Measurements from ENCODE around the gene AKT1S1. TPM values are rescaled to one million over a fixed set of nuclear protein-coding genes. Genes with fewer than 3 reads are reported as not detected.

AKT1S1 gene
- total and polyA plus RNA-seq, 2 of the 13 experiments (the other 11 are each of a cell fraction or from before 2014, with no cell fraction given) = 13.5 to 27.8 TPM

DNA sequence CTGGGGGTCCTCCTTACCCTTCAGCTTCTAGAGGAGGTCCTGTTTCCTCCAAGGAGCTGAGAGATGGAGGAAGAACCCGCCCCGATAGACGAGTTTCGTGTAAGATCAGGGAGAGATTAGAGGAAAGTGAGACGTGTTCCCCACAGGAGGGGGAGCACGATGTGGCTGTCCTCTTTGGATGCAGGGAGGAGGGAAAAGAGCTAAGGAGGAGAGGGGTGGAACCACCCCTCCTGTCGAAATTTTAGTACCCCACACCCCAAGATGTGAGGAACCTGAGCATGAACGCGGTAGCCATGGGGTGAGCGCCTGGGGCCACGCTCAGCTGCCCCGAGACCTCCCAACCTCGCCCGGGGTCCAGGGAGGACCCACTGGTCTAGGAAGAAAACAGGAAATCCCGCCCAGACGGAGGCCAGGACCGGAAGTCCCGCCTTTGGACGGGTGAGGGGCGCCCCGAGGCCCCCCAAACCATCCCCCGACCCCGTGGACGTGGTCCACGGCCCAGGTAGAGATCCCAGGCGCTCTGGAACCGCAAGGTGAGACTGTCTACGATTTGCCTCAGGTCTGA is 1.2 kb downstream of the AKT1S1 start (continued):
- TF ChIP-seq ZBTB7A (CRISPR knock-in tag; IDR thresholded peaks at IDR 0.05) (peak; percentile 62; the same call in 1 of the 2 replicates), ZNF766 (CRISPR knock-in tag; IDR thresholded peaks at IDR 0.05; ENCODE audit: borderline replicate concordance) (0 out of 2 replicates have a peak, but pooled peaks have one; percentile 22), ZSCAN20 (CRISPR knock-in tag; IDR thresholded peaks at IDR 0.05; ENCODE audit: borderline replicate concordance) (0 out of 2 replicates have a peak, but pooled peaks have one; percentile 52), ZNF260 (CRISPR knock-in tag; IDR thresholded peaks at IDR 0.05; ENCODE audit: borderline replicate concordance, low read depth) (no peak), KDM5B (CRISPR knock-in tag; IDR thresholded peaks at IDR 0.05; ENCODE audit: borderline replicate concordance) (0 out of 2 replicates have a peak, but pooled peaks have one; percentile 11), PHF8 (CRISPR knock-in tag; IDR thresholded peaks at IDR 0.05) (peak; percentile 21), SP140L (CRISPR knock-in tag; IDR thresholded peaks at IDR 0.05; ENCODE audit: borderline replicate concordance) (0 out of 2 replicates have a peak, but pooled peaks have one; percentile 6), GABPB1 (CRISPR knock-in tag; IDR thresholded peaks at IDR 0.05) (peak; percentile 92; the same call in 1 of the 2 replicates)
- TF ChIP-seq, protein P1, sequence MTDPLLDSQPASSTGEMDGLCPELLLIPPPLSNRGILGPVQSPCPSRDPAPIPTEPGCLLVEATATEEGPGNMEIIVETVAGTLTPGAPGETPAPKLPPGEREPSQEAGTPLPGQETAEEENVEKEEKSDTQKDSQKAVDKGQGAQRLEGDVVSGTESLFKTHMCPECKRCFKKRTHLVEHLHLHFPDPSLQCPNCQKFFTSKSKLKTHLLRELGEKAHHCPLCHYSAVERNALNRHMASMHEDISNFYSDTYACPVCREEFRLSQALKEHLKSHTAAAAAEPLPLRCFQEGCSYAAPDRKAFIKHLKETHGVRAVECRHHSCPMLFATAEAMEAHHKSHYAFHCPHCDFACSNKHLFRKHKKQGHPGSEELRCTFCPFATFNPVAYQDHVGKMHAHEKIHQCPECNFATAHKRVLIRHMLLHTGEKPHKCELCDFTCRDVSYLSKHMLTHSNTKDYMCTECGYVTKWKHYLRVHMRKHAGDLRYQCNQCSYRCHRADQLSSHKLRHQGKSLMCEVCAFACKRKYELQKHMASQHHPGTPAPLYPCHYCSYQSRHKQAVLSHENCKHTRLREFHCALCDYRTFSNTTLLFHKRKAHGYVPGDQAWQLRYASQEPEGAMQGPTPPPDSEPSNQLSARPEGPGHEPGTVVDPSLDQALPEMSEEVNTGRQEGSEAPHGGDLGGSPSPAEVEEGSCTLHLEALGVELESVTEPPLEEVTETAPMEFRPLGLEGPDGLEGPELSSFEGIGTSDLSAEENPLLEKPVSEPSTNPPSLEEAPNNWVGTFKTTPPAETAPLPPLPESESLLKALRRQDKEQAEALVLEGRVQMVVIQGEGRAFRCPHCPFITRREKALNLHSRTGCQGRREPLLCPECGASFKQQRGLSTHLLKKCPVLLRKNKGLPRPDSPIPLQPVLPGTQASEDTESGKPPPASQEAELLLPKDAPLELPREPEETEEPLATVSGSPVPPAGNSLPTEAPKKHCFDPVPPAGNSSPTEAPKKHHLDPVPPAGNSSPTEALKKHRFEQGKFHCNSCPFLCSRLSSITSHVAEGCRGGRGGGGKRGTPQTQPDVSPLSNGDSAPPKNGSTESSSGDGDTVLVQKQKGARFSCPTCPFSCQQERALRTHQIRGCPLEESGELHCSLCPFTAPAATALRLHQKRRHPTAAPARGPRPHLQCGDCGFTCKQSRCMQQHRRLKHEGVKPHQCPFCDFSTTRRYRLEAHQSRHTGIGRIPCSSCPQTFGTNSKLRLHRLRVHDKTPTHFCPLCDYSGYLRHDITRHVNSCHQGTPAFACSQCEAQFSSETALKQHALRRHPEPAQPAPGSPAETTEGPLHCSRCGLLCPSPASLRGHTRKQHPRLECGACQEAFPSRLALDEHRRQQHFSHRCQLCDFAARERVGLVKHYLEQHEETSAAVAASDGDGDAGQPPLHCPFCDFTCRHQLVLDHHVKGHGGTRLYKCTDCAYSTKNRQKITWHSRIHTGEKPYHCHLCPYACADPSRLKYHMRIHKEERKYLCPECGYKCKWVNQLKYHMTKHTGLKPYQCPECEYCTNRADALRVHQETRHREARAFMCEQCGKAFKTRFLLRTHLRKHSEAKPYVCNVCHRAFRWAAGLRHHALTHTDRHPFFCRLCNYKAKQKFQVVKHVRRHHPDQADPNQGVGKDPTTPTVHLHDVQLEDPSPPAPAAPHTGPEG (CRISPR knock-in tag; IDR thresholded peaks at IDR 0.05) = 0 out of 2 replicates have a peak, but pooled peaks have one; percentile 21
- TF ChIP-seq, protein P2, sequence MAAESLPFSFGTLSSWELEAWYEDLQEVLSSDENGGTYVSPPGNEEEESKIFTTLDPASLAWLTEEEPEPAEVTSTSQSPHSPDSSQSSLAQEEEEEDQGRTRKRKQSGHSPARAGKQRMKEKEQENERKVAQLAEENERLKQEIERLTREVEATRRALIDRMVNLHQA (CRISPR knock-in tag; IDR thresholded peaks at IDR 0.05) = no peak
- TF ChIP-seq, protein P3, sequence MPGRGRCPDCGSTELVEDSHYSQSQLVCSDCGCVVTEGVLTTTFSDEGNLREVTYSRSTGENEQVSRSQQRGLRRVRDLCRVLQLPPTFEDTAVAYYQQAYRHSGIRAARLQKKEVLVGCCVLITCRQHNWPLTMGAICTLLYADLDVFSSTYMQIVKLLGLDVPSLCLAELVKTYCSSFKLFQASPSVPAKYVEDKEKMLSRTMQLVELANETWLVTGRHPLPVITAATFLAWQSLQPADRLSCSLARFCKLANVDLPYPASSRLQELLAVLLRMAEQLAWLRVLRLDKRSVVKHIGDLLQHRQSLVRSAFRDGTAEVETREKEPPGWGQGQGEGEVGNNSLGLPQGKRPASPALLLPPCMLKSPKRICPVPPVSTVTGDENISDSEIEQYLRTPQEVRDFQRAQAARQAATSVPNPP (CRISPR knock-in tag; IDR thresholded peaks at IDR 0.05) = no peak
- TF ChIP-seq, protein P4, sequence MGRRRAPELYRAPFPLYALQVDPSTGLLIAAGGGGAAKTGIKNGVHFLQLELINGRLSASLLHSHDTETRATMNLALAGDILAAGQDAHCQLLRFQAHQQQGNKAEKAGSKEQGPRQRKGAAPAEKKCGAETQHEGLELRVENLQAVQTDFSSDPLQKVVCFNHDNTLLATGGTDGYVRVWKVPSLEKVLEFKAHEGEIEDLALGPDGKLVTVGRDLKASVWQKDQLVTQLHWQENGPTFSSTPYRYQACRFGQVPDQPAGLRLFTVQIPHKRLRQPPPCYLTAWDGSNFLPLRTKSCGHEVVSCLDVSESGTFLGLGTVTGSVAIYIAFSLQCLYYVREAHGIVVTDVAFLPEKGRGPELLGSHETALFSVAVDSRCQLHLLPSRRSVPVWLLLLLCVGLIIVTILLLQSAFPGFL (CRISPR knock-in tag; IDR thresholded peaks at IDR 0.05) = peak; percentile 34; the same call in 1 of the 2 replicates
- TF ChIP-seq, protein P5, sequence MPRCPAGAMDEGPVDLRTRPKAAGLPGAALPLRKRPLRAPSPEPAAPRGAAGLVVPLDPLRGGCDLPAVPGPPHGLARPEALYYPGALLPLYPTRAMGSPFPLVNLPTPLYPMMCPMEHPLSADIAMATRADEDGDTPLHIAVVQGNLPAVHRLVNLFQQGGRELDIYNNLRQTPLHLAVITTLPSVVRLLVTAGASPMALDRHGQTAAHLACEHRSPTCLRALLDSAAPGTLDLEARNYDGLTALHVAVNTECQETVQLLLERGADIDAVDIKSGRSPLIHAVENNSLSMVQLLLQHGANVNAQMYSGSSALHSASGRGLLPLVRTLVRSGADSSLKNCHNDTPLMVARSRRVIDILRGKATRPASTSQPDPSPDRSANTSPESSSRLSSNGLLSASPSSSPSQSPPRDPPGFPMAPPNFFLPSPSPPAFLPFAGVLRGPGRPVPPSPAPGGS (CRISPR knock-in tag; IDR thresholded peaks at IDR 0.05) = no peak
- TF ChIP-seq, protein P6, sequence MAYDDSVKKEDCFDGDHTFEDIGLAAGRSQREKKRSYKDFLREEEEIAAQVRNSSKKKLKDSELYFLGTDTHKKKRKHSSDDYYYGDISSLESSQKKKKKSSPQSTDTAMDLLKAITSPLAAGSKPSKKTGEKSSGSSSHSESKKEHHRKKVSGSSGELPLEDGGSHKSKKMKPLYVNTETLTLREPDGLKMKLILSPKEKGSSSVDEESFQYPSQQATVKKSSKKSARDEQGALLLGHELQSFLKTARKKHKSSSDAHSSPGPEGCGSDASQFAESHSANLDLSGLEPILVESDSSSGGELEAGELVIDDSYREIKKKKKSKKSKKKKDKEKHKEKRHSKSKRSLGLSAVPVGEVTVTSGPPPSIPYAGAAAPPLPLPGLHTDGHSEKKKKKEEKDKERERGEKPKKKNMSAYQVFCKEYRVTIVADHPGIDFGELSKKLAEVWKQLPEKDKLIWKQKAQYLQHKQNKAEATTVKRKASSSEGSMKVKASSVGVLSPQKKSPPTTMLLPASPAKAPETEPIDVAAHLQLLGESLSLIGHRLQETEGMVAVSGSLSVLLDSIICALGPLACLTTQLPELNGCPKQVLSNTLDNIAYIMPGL (CRISPR knock-in tag; IDR thresholded peaks at IDR 0.05; ENCODE audit: borderline replicate concordance in 1 of 2, low read depth in 1 of 2) = 0 out of 4 replicates have a peak, but pooled peaks of 1 of the 2 experiments have one; percentile 8
